Lower lobe of right lung (tissue), 2 donors: ENCODE data around the gene CEP95. TPM values are rescaled to one million over a fixed set of nuclear protein-coding genes. Genes with fewer than 3 reads are reported as not detected.
"Not testable (repeated sequence)": the region's sequence is repeated elsewhere in the genome, so short reads cannot be mapped to it uniquely, and the experiment has no call there.

Experiments used
- ATAC-seq, 2 donors: fragments of 200-7000 bp; cut with Tn5 transposase; one replicate each; pipeline ENCODE4 v1.9.1; 2020 to 2022; ENCODE audit warnings: mild to moderate bottlenecking in 2 of 2, moderate library complexity in 2 of 2
- DNase-seq: peaks from one replicate; pipeline ENCODE4 v3.0.0-alpha.2; 2020
- H3K27ac ChIP-seq: fragments of 200-600 bp; one replicate; pipeline ENCODE4 v1.8.0; 2022
- H3K27me3 ChIP-seq: fragments of 200-600 bp; one replicate; pipeline ENCODE4 v1.8.0; 2022; ENCODE audit warnings: low read depth
- H3K36me3 ChIP-seq: fragments of 200-600 bp; one replicate; pipeline ENCODE4 v1.8.0; 2022; ENCODE audit warnings: mild to moderate bottlenecking
- H3K4me1 ChIP-seq: fragments of 200-600 bp; one replicate; pipeline ENCODE4 v1.8.0; 2022
- H3K4me3 ChIP-seq: fragments of 200-600 bp; one replicate; pipeline ENCODE4 v1.8.0; 2022; ENCODE audit warnings: mild to moderate bottlenecking
- H3K9me3 ChIP-seq: fragments of 200-600 bp; one replicate; pipeline ENCODE4 v1.8.0; 2022
- CTCF ChIP-seq: fragments of 200-600 bp; IDR thresholded peaks from one replicate; pipeline ENCODE4 v1.8.0; 2022; ENCODE audit warnings: antibody characterized with exemption, mild to moderate bottlenecking
- intact Hi-C: fragments of 100-400 bp; cut with DNase I; formaldehyde crosslinking; loops from one replicate; pipeline ENCODE4 v1.11.0; 2022
- total RNA-seq: library from RNA; stranded (reverse); fragmentation: NEBNext Ultra II Directional; extraction: Animal tissue kit (Norgen Biotek cat#: 25700); gene quantifications from one replicate; pipeline ENCODE4 v1.2.1, GENCODE V29; 2021
- donor health status: DM: no; HTN: yes; CAD: no; lungs with severe emphysema.

Gene CEP95
- total RNA-seq, 1 donor from 2014 or later: 34.2 TPM

GRCh38 chr17:64460955-64461354 is 45.8 kb upstream of the CEP95 start:
- Histone ChIP-seq H3K36me3 (peaks cover 6% of the 10 kb centered on the region), H3K27me3 (no peaks in the 10 kb centered on the region), H3K9me3 (no peaks in the 10 kb centered on the region), H3K4me3 (no peak overlapping the region), H3K27ac (no peak overlapping the region), H3K4me1 (peaks cover 14% of the 10 kb centered on the region)
- ATAC-seq: no peak
- DNase-seq: no peak
- intact Hi-C loops: no loop called here
- no peak for TF ChIP-seq CTCF

GRCh38 chr17:64461788-64462187 is 45.0 kb upstream of the CEP95 start:
- H3K4me1 ChIP-seq: peaks cover 6% of the 10 kb centered on the region
- H3K4me3 ChIP-seq: no peak overlapping the region
- ATAC-seq (no peak), DNase-seq (no peak)
- no peaks in the 10 kb centered on the region for H3K27me3 ChIP-seq
- TF ChIP-seq CTCF: no peak
- no peak overlapping the region for H3K27ac ChIP-seq
- no peaks in the 10 kb centered on the region for H3K9me3 ChIP-seq
- peaks cover 14% of the 10 kb centered on the region for H3K36me3 ChIP-seq
- intact Hi-C loops: no loop called here

GRCh38 chr17:64466019-64466735 is 40.6 kb upstream of the CEP95 start:
- H3K36me3 ChIP-seq: peaks cover 48% of the 10 kb centered on the region
- no peak for ATAC-seq

GRCh38 chr17:64466834-64467233 is 39.9 kb upstream of the CEP95 start:
- H3K36me3 ChIP-seq: peaks cover 48% of the 10 kb centered on the region
- DNase-seq, H3K27me3 ChIP-seq, H3K4me1 ChIP-seq, ATAC-seq, intact Hi-C loops, H3K27ac ChIP-seq, H3K4me3 ChIP-seq, H3K9me3 ChIP-seq: not testable (repeated sequence)

More at GRCh38 chr17:64466019-64466735, 40.6 kb upstream of the CEP95 start:
- no peak for TF ChIP-seq CTCF
- intact Hi-C loops: no loop called here
- Histone ChIP-seq H3K27me3 (no peaks in the 10 kb centered on the region), H3K4me3 (no peak overlapping the region), H3K27ac (no peak overlapping the region), H3K4me1 (no peaks in the 10 kb centered on the region), H3K9me3 (no peaks in the 10 kb centered on the region)
- DNase-seq: no peak

GRCh38 chr17:64470625-64471024 is 36.2 kb upstream of the CEP95 start:
- H3K36me3 ChIP-seq: peaks cover 48% of the 10 kb centered on the region
- no peak for TF ChIP-seq CTCF
- intact Hi-C loops: no loop called here

GRCh38 chr17:64471440-64471839 is 35.3 kb upstream of the CEP95 start:
- no peak overlapping the region for H3K4me3 ChIP-seq
- no peak for DNase-seq
- no peaks in the 10 kb centered on the region for H3K27me3 ChIP-seq
- no peaks in the 10 kb centered on the region for H3K9me3 ChIP-seq
- no peaks in the 10 kb centered on the region for H3K4me1 ChIP-seq
- no peak overlapping the region for H3K27ac ChIP-seq
- intact Hi-C loops: no loop called here
- no peak for TF ChIP-seq CTCF
- no peak for ATAC-seq
- peaks cover 41% of the 10 kb centered on the region for H3K36me3 ChIP-seq

More at GRCh38 chr17:64470625-64471024, 36.2 kb upstream of the CEP95 start:
- Histone ChIP-seq H3K9me3 (no peaks in the 10 kb centered on the region), H3K27me3 (no peaks in the 10 kb centered on the region), H3K4me1 (no peaks in the 10 kb centered on the region), H3K4me3 (no peak overlapping the region), H3K27ac (no peak overlapping the region)
- DNase-seq (no peak), ATAC-seq (no peak)
